CD14-positive monocyte (primary cell): ENCODE measurements around the gene SDC4. TPM values are rescaled to one million over a fixed set of nuclear protein-coding genes. Genes with fewer than 3 reads are reported as not detected.

Experiments
- DNase-seq, 3 donors: peaks; one replicate each; pipeline ENCODE4 v3.0.0-alpha.2; 2011 to 2022
- H2AFZ ChIP-seq: 2 replicates; pipeline ENCODE4 v1.6.0; 2012; ENCODE audit warnings: mild to moderate bottlenecking, low read depth, low read length, inconsistent platforms; ENCODE audit not compliant: insufficient read depth, poor library complexity, severe bottlenecking
- H3K27ac ChIP-seq, 2 donors: 1 replicate in 1 of 2; 2 replicates in 1 of 2; pipeline ENCODE4 v1.5.1; 2012 to 2013; ENCODE audit warnings: low read length in 2 of 2, control low read depth in 1 of 2, inconsistent platforms in 1 of 2, low read depth in 1 of 2, mild to moderate bottlenecking in 1 of 2
- H3K27me3 ChIP-seq, 2 donors: one replicate each; pipeline versions ENCODE4 v1.6.0 to v1.6.1; 2011 to 2013; ENCODE audit warnings: low read length in 2 of 2; ENCODE audit not compliant: control insufficient read depth in 2 of 2, insufficient read depth in 2 of 2
- H3K36me3 ChIP-seq, 2 donors: replicated peaks in 1 of 2; 1 replicate in 1 of 2; 2 replicates in 1 of 2; pipeline versions ENCODE4 v1.5.1 to v1.6.1; 2012 to 2013; ENCODE audit warnings: low read length in 2 of 2, control low read depth in 1 of 2, inconsistent platforms in 1 of 2, mild to moderate bottlenecking in 1 of 2; ENCODE audit not compliant: insufficient read depth in 2 of 2, control insufficient read depth in 1 of 2
- H3K4me1 ChIP-seq, 2 donors: 1 replicate in 1 of 2; 2 replicates in 1 of 2; pipeline versions ENCODE4 v1.5.1 to v1.6.1; 2012 to 2013; ENCODE audit warnings: low read length in 2 of 2, control low read depth in 1 of 2, inconsistent platforms in 1 of 2, mild to moderate bottlenecking in 1 of 2, moderate library complexity in 1 of 2; ENCODE audit not compliant: insufficient read depth in 2 of 2, control insufficient read depth in 1 of 2
- H3K4me2 ChIP-seq: replicated peaks from 2 replicates; pipeline ENCODE3; 2012; ENCODE audit warnings: low read length, moderate library complexity, mild to moderate bottlenecking; ENCODE audit not compliant: poor library complexity, severe bottlenecking; ENCODE audit errors: extremely low read depth
- H3K4me3 ChIP-seq, 3 experiments: fragments of 200-600 bp in 1 of 3; sonication (generic) in 1 of 3; replicated peaks in 1 of 3; 1 replicate in 2 of 3; 2 replicates in 1 of 3; pipeline ENCODE4 v1.5.1; 2011 to 2013; ENCODE audit warnings: low read length in 3 of 3, mild to moderate bottlenecking in 3 of 3, control low read depth in 2 of 3, low read depth in 2 of 3, inconsistent platforms in 1 of 3, moderate library complexity in 1 of 3
- H3K79me2 ChIP-seq: 2 replicates; pipeline ENCODE4 v1.6.0; 2012; ENCODE audit warnings: mild to moderate bottlenecking, control low read depth, inconsistent platforms, low read length, moderate library complexity; ENCODE audit not compliant: insufficient read depth
- H3K9ac ChIP-seq: 2 replicates; pipeline ENCODE4 v1.6.0; 2017; ENCODE audit warnings: low read length, mild to moderate bottlenecking; ENCODE audit not compliant: insufficient read depth, poor library complexity, severe bottlenecking
- H3K9me3 ChIP-seq, 2 donors: replicated peaks in 1 of 2; 1 replicate in 1 of 2; 2 replicates in 1 of 2; pipeline versions ENCODE4 v1.5.1 to v1.6.1; 2012 to 2013; ENCODE audit warnings: low read length in 2 of 2, control low read depth in 1 of 2; ENCODE audit not compliant: control insufficient read depth in 1 of 2, insufficient read depth in 1 of 2
- H4K20me1 ChIP-seq: 2 replicates; pipeline ENCODE4 v1.6.0; 2012; ENCODE audit warnings: mild to moderate bottlenecking, low read length, control low read depth, moderate library complexity; ENCODE audit not compliant: insufficient read depth
- H3K27ac Mint-ChIP-seq, 7 donors: one replicate each; pipeline ENCODE4 v1.8.0; 2020; ENCODE audit warnings: mild to moderate bottlenecking in 7 of 7, mixed read lengths in 7 of 7, moderate library complexity in 6 of 7, inconsistent platforms in 2 of 7
- H3K27me3 Mint-ChIP-seq, 3 donors: one replicate each; pipeline ENCODE4 v1.8.0; 2021 to 2022; ENCODE audit warnings: low read depth in 3 of 3, mild to moderate bottlenecking in 3 of 3, mixed read lengths in 3 of 3, moderate library complexity in 3 of 3, inconsistent platforms in 1 of 3
- H3K36me3 Mint-ChIP-seq, 2 donors: one replicate each; pipeline ENCODE4 v1.8.0; 2020; ENCODE audit warnings: mixed read lengths in 2 of 2, inconsistent platforms in 1 of 2, mild to moderate bottlenecking in 1 of 2
- H3K4me1 Mint-ChIP-seq: one replicate; pipeline ENCODE4 v1.8.0; 2020; ENCODE audit warnings: mild to moderate bottlenecking, mixed read lengths
- H3K4me3 Mint-ChIP-seq, 2 donors: one replicate each; pipeline ENCODE4 v1.8.0; 2020; ENCODE audit warnings: mild to moderate bottlenecking in 2 of 2, mixed read lengths in 2 of 2, moderate library complexity in 1 of 2
- H3K9me3 Mint-ChIP-seq, 7 donors: one replicate each; pipeline ENCODE4 v1.8.0; 2020 to 2022; ENCODE audit warnings: mixed read lengths in 7 of 7, mild to moderate bottlenecking in 6 of 7, moderate library complexity in 6 of 7, inconsistent platforms in 2 of 7
- WGBS: methylation state at CpG from one replicate; pipeline ENCODE4 v1.1.5; 2013; ENCODE audit warnings: missing lambda C conversion rate; ENCODE audit not compliant: insufficient coverage; 5-methylcytosine and 5-hydroxymethylcytosine counted together
- intact Hi-C, 2 donors: fragments of 100-400 bp; cut with micrococcal nuclease; formaldehyde crosslinking; loops; one replicate each; pipeline versions ENCODE4 v1.15.0 to v1.15.1; 2023
- polyA plus RNA-seq, 3 donors: library from polyadenylated mRNA; depleted of rRNA in 1 of 3; unstranded in 2 of 3; stranded (reverse) in 1 of 3; fragments of 300-500 nt in 2 of 3; fragments of >200 nt in 1 of 3; fragmentation: Illumina TruSeq in 2 of 3; gene quantifications; 1 replicate in 2 of 3; 2 replicates in 1 of 3; pipeline ENCODE4 v1.2.3, GENCODE V29; 2012 to 2021
- TF ChIP-seq, protein P1 (sequence below): fragments of 200-600 bp; IDR thresholded peaks from one replicate; pipeline ENCODE4 v1.8.0; 2022; ENCODE audit warnings: antibody characterized with exemption, mild to moderate bottlenecking

Gene SDC4
- polyA plus RNA-seq, 3 donors: 1.6 to 5.1 (median 1.9) TPM

- WGBS: no CpG with 5 or more reads among the region's 6 CpGs
- peaks cover 12 to 30% (median 19%) of the 10 kb centered on the region in 3 donors for H3K27me3 Mint-ChIP-seq
- intact Hi-C loops: no loop called here
These were observed 48.4 kb downstream of the SDC4 start for GRCh38 chr20:45299786-45300185.

GRCh38 chr20:45297786-45298497 is 50.3 kb downstream of the SDC4 start:
- Histone ChIP-seq H3K9me3 (no peaks in the 10 kb centered on the region), H3K27me3 (peaks cover 4 to 14% of the 10 kb centered on the region in 2 donors), H2AFZ (no peak overlapping the region), H3K4me2 (no peak overlapping the region), H3K4me1 (peaks cover 9 to 10% of the 10 kb centered on the region in 2 donors), H3K79me2 (no peaks in the 10 kb centered on the region), H4K20me1 (no peaks in the 10 kb centered on the region), H3K4me3 (no peak overlapping the region), H3K27ac (no peak overlapping the region), H3K36me3 (no peaks in the 10 kb centered on the region), H3K9ac (no peak overlapping the region)
- H3K36me3 Mint-ChIP-seq: no peaks in the 10 kb centered on the region
- no peak overlapping the region for H3K4me3 Mint-ChIP-seq
- WGBS: 95% methylated on average over 52 of the region's 52 CpGs
- intact Hi-C loops: no loop called here
- TF ChIP-seq, protein P1, sequence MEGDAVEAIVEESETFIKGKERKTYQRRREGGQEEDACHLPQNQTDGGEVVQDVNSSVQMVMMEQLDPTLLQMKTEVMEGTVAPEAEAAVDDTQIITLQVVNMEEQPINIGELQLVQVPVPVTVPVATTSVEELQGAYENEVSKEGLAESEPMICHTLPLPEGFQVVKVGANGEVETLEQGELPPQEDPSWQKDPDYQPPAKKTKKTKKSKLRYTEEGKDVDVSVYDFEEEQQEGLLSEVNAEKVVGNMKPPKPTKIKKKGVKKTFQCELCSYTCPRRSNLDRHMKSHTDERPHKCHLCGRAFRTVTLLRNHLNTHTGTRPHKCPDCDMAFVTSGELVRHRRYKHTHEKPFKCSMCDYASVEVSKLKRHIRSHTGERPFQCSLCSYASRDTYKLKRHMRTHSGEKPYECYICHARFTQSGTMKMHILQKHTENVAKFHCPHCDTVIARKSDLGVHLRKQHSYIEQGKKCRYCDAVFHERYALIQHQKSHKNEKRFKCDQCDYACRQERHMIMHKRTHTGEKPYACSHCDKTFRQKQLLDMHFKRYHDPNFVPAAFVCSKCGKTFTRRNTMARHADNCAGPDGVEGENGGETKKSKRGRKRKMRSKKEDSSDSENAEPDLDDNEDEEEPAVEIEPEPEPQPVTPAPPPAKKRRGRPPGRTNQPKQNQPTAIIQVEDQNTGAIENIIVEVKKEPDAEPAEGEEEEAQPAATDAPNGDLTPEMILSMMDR: no peak
- H3K9me3 Mint-ChIP-seq: peaks cover 0 to 5% (median 2%) of the 10 kb centered on the region in 7 donors
- H3K27me3 Mint-ChIP-seq: peaks cover 7 to 24% (median 14%) of the 10 kb centered on the region in 3 donors
- no peak overlapping the region for H3K27ac Mint-ChIP-seq
- peaks cover 7% of the 10 kb centered on the region for H3K4me1 Mint-ChIP-seq
- DNase-seq: no peak

More at GRCh38 chr20:45299786-45300185, 48.4 kb downstream of the SDC4 start:
- Mint-ChIP-seq H3K4me1 (no peaks in the 10 kb centered on the region), H3K27ac (no peak overlapping the region), H3K9me3 (peaks cover 0 to 7% (median 2%) of the 10 kb centered on the region in 7 donors), H3K36me3 (no peaks in the 10 kb centered on the region), H3K4me3 (no peak overlapping the region)
- H2AFZ ChIP-seq: no peak overlapping the region
- no peak overlapping the region for H3K9ac ChIP-seq
- no peak for DNase-seq
- no peaks in the 10 kb centered on the region for H3K4me1 ChIP-seq
- no peak overlapping the region for H3K4me3 ChIP-seq
- H3K4me2 ChIP-seq: no peak overlapping the region
- no peak overlapping the region for H3K27ac ChIP-seq
- no peaks in the 10 kb centered on the region for H3K9me3 ChIP-seq
- H4K20me1 ChIP-seq: no peaks in the 10 kb centered on the region
- H3K36me3 ChIP-seq: no peaks in the 10 kb centered on the region
- H3K79me2 ChIP-seq: no peaks in the 10 kb centered on the region
- peaks cover 0 to 14% of the 10 kb centered on the region in 2 donors for H3K27me3 ChIP-seq
- TF ChIP-seq, protein P1: no peak
